CD4-positive, alpha-beta T cell treated with Interleukin-15 for 1 hour (primary cell): ENCODE data around the gene SLC41A2.
A peak's percentile ranks its signal among the peaks of the same experiment; 100 is the strongest.
"Not testable (repeated sequence)": the region's sequence is repeated elsewhere in the genome, so short reads cannot be mapped to it uniquely, and the experiment has no call there.

Experiments
- DNase-seq: peaks from one replicate; pipeline ENCODE4 v3.0.0-alpha.2; 2020

SLC41A2 gene

GRCh38 chr12:104958001-104958804 lies at the start of gene SLC41A2:
Gene SLC41A2, minus strand, starts transcription at chr12:104958290. Its CDS starts 29,763 bp downstream, at chr12:104928527.
- DNase-seq: peak; percentile 85

GRCh38 chr12:105001476-105001875 lies 43.4 kb upstream of the SLC41A2 start:
- DNase-seq: no peak

DNA sequence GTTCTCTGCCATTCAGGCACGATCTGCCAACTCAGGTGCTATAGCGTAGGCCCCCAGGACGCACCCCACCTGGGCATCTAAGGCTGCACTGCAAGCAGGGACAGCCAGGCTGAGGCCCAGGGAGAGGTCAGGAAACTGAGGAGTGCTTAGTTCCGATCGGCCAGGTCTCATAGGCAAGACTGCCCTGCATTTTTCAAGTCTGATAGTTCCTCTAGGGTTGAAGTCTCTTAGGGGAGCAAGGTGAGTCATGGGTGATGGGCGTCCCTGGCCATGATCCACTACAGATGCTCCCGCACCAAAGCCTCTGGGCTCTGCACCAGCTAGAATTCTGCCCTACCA lies 41.2 kb upstream of the SLC41A2 start:
- no peak for DNase-seq

DNA sequence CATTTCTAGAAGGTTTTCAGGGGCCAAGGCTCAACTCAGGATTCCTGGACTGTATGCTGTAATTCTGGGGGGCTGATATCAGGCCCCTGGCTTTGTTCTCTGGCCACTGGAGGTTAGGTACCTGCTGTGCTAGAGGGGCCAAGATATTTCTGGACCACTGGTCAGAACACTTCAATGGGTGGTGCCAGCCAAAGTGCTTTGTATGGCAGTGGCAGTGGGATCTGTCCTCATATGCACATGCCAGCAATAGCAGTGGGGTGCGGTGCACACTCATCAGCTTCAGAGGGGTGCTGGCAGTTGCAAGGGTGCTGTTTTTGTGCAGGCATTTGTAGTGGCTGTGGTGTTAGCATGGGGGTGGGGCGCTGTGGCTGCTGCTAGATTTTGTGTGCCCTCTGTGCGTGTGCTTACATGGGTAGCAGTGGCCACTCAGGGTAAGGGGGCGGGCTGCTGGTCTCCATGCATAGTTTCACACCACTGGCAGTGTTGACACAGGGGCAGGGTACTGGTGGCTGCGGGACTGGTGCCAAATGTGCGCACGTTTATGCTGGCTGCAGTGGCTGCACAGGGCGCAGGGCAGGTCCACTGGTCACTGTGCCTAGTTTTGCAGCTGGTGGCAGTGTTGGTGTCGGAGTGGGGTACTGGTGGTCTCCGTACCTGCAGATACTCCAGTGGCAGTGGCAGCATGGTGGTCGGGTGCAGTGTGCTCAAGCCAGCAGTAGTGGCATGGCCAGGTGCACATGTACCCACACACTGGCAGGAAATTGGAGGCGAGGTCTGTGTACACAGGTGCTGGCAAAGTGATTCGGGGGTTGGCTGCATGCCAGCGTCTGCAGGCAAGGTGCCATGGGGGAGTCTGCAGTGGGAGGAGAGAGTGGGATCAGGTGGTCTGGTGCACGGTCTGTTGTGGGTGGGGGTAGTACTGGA lies 40.6 kb upstream of the SLC41A2 start:
- DNase-seq: no peak

- no peak for DNase-seq
These were observed 39.5 kb upstream of the SLC41A2 start for GRCh38 chr12:104997541-104997940.

DNA sequence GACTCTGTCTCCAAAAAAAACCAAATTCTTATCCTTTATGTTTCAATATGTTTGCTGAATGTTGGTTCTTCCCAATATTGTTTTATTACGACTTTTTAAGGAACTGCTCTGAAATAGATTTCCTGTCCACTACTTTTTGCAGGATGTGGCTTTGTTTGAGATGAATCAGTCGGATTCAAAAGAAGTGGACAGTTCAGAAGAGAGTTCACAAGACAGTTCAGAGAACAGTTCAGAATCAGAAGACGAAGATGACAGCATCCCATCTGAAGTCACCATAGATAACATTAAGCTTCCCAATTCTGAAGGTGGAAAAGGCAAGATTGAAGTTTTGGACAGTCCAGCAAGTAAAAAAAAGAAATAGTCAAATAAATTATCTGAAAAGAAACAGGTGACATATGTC lies 36.2 kb upstream of the SLC41A2 start:
- DNase-seq: no peak

DNA sequence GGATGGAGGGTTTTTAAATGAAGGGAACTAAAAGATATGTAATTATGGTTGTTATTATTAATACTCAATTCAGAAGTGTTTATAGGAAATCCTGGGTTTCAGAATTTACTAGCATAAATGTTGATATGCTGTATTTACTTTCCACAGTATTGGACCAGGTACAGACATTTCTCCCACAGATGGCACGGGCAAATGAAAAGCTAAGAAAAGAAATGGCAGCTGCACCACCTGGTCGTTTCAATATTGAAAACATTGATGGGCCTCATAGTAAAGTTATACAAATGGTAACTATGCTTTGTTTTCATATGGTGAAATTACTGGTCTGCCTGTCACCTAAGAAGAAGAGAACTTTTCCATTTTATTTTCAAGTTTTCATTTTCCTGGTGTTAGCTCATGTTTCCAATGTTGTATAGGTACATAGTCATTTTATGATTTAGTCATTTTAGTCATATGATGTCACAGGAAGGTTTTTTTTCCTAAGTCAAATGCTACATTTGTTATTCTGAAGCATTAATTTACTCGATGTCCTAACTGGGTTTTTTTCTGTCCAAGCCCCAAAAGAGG lies 33.6 kb upstream of the SLC41A2 start:
- no peak for DNase-seq

DNA sequence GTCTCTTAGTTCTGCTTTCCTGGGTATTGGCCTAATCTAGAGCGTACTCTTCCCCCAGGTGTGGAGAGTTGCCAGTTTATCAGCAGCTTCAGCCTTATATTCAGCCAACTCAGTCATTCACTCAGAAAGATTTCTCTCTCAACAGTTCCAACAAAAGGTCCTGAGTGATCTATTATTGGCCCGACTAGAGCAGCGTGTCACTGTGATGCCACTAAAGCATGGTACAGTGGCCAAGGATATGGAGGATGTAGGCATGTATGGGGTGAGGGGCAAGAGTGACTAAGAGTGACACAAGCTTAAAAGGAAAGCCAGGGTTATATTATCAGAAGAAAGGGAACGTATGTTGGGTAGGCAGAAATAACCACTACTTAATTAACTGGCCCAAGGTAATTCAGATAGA lies 32.9 kb upstream of the SLC41A2 start:
- no peak for DNase-seq

GRCh38 chr12:104986022-104986941 lies 28.2 kb upstream of the SLC41A2 start, which contains the start of gene NOPCHAP1:
Gene NOPCHAP1, plus strand, starts transcription at chr12:104986316. Its CDS starts 37 bp downstream, at chr12:104986353.
- peak; percentile 74 for DNase-seq

DNA sequence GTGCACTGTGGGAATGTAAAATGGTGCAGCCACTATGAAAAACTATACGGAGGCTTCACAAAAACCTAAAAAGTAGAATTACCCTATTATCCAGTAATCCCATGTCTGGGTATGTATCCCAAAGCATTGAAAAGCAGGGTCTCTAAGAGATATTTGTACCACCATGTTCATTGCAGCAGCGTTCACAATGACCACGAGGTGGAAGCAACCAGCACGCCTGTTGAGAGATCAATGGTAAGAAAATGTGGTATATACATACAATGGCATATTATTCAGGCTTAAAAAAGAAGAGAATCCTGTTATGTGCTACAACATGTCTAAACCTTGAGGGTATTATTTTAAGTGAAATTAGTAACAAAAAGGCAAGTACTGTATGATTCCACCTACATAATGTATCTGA lies 27.1 kb upstream of the SLC41A2 start:
- no peak for DNase-seq

- DNase-seq: not testable (repeated sequence)
These were observed 19.6 kb upstream of the SLC41A2 start for GRCh38 chr12:104977688-104978087.

GRCh38 chr12:104976703-104977102 lies 18.6 kb upstream of the SLC41A2 start:
- no peak for DNase-seq

GRCh38 chr12:104975587-104976343 lies 17.7 kb upstream of the SLC41A2 start:
- DNase-seq: no peak

GRCh38 chr12:104974626-104975290 lies 16.7 kb upstream of the SLC41A2 start:
- peak; percentile 76 for DNase-seq

GRCh38 chr12:104973250-104973649 lies 15.2 kb upstream of the SLC41A2 start:
- DNase-seq: no peak

- DNase-seq: no peak
These were observed 13.2 kb upstream of the SLC41A2 start for GRCh38 chr12:104971306-104971705.

- DNase-seq: no peak
These were observed 11.3 kb upstream of the SLC41A2 start for GRCh38 chr12:104969343-104969742.

DNA sequence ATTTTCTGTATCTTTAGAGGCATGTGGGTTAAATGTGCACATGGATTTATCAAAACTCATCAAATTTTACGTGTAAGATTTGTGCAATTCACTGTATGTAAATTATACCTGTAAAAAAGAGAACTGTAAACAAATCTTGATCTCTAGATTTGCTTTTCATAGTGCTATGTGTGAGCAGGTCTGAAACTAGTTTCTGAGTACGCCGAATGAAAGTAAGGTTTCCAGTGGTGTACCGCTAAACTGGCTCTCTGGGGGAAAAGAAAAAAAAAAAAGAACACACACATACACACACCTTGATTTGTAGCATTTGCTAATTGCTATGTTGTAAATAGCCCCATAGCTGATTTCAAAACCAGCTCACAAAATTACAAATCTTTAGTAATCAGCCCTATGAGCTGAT lies 8.6 kb upstream of the SLC41A2 start:
- no peak for DNase-seq

DNA sequence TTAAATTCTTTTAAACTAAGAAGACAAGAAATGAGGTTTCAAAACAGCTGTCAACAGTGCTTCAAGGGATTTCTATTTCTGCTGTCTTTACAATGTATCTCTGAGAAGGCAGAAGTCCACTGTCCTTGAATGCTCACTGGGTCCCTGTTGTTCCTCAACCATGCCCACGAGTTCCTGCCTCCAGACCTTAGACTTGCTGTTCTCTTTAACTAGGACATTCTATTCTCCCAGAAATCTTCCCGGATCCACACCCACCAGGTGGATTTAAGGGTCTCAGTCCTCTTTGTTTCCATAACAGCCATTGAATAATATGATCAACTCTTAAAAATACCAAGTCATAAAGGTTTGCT lies 6.7 kb upstream of the SLC41A2 start:
- no peak for DNase-seq

- DNase-seq: no peak
These were observed 6.2 kb upstream of the SLC41A2 start for GRCh38 chr12:104964167-104964855.

GRCh38 chr12:104963757-104964156 lies 5.7 kb upstream of the SLC41A2 start:
- no peak for DNase-seq
